Neuronal stem cell (in vitro differentiated cells): ENCODE results near the gene NABP2.

ENCODE experiments used
- DNase-seq: peaks from one replicate; pipeline ENCODE4 v3.0.0-alpha.2; 2013; ENCODE audit warnings: low spot score
- H2AFZ ChIP-seq: one replicate; pipeline ENCODE4 v1.6.1; 2013; ENCODE audit warnings: mild to moderate bottlenecking, low read length, inconsistent platforms
- H2AK5ac ChIP-seq: 2 replicates; pipeline ENCODE4 v1.6.1; 2013; ENCODE audit warnings: low read depth, mild to moderate bottlenecking, inconsistent platforms, low read length, moderate library complexity, mixed read lengths
- H2BK120ac ChIP-seq: 2 replicates; pipeline ENCODE4 v1.6.1; 2013; ENCODE audit warnings: low read depth, mild to moderate bottlenecking, inconsistent platforms, low read length, moderate library complexity, mixed read lengths
- H2BK12ac ChIP-seq: one replicate; pipeline ENCODE4 v1.6.1; 2013; ENCODE audit warnings: low read length, inconsistent platforms
- H2BK15ac ChIP-seq: 2 replicates; pipeline ENCODE4 v1.6.1; 2013; ENCODE audit warnings: mild to moderate bottlenecking, low read length, inconsistent platforms, mixed read lengths
- H2BK5ac ChIP-seq: one replicate; pipeline ENCODE4 v1.6.1; 2013; ENCODE audit warnings: inconsistent platforms, mild to moderate bottlenecking, low read length, moderate library complexity
- H3K14ac ChIP-seq: one replicate; pipeline ENCODE4 v1.6.1; 2013; ENCODE audit warnings: low read length, inconsistent platforms
- H3K18ac ChIP-seq: 2 replicates; pipeline ENCODE4 v1.6.1; 2013; ENCODE audit warnings: low read length, inconsistent platforms
- H3K23ac ChIP-seq: 2 replicates; pipeline ENCODE4 v1.6.1; 2013; ENCODE audit warnings: low read depth, mild to moderate bottlenecking, mixed read lengths, low read length, inconsistent platforms; ENCODE audit not compliant: poor library complexity
- H3K27ac ChIP-seq: replicated peaks from 3 replicates; pipeline ENCODE4 v1.5.1; 2013; ENCODE audit warnings: low read length, inconsistent platforms
- H3K27me3 ChIP-seq, 3 experiments: 2 replicates each; pipeline ENCODE4 v1.6.1; 2013; ENCODE audit warnings: low read length in 3 of 3, mild to moderate bottlenecking in 2 of 3, inconsistent platforms in 1 of 3, low read depth in 1 of 3, mixed read lengths in 1 of 3, moderate library complexity in 1 of 3; ENCODE audit not compliant: control insufficient read depth in 3 of 3, insufficient read depth in 3 of 3
- H3K36me3 ChIP-seq, 2 donors: replicated peaks in 1 of 2; 2 replicates each; pipeline ENCODE4 v1.6.1; 2013; ENCODE audit warnings: low read length in 2 of 2; ENCODE audit not compliant: control insufficient read depth in 2 of 2, insufficient read depth in 2 of 2
- H3K4ac ChIP-seq: 2 replicates; pipeline ENCODE4 v1.6.1; 2013; ENCODE audit warnings: inconsistent platforms, mild to moderate bottlenecking, low read length, moderate library complexity
- H3K4me1 ChIP-seq, 2 donors: 1 replicate in 1 of 2; 2 replicates in 1 of 2; pipeline ENCODE4 v1.6.1; 2013; ENCODE audit warnings: low read length in 2 of 2, low read depth in 1 of 2; ENCODE audit not compliant: control insufficient read depth in 2 of 2, insufficient read depth in 1 of 2
- H3K4me2 ChIP-seq: one replicate; pipeline ENCODE4 v1.6.1; 2013; ENCODE audit warnings: mild to moderate bottlenecking, low read length, inconsistent platforms; ENCODE audit not compliant: insufficient read depth, poor library complexity, severe bottlenecking
- H3K4me3 ChIP-seq, 2 donors: 2 replicates each; pipeline ENCODE4 v1.5.1; 2013; ENCODE audit warnings: low read length in 2 of 2, mild to moderate bottlenecking in 2 of 2, inconsistent platforms in 1 of 2, moderate library complexity in 1 of 2
- H3K79me1 ChIP-seq: one replicate; pipeline ENCODE4 v1.6.1; 2013; ENCODE audit warnings: low read depth, mild to moderate bottlenecking, inconsistent platforms, low read length, moderate library complexity
- H3K9ac ChIP-seq: one replicate; pipeline ENCODE4 v1.6.1; 2013; ENCODE audit warnings: mild to moderate bottlenecking, low read depth, low read length, inconsistent platforms; ENCODE audit not compliant: poor library complexity
- H3K9me3 ChIP-seq, 2 donors: replicated peaks in 1 of 2; 2 replicates each; pipeline versions ENCODE3 to v1.6.1; 2013; ENCODE audit warnings: low read length in 2 of 2, mild to moderate bottlenecking in 2 of 2, inconsistent platforms in 1 of 2, low read depth in 1 of 2, mixed read lengths in 1 of 2, moderate library complexity in 1 of 2; ENCODE audit not compliant: control insufficient read depth in 2 of 2, insufficient read depth in 1 of 2
- H4K8ac ChIP-seq: one replicate; pipeline ENCODE4 v1.6.1; 2013; ENCODE audit warnings: low read depth, mild to moderate bottlenecking, inconsistent platforms, low read length, moderate library complexity
- H4K91ac ChIP-seq: one replicate; pipeline ENCODE4 v1.6.1; 2013; ENCODE audit warnings: low read length, low read depth, mild to moderate bottlenecking, inconsistent platforms; ENCODE audit not compliant: poor library complexity
- WGBS, 2 donors: extraction: QIAGEN DNeasy Blood & Tissue Kit; methylation state at CpG; one replicate each; pipeline ENCODE4 v1.1.7; 2013; ENCODE audit warnings: missing lambda C conversion rate in 2 of 2, mixed read lengths in 1 of 2; ENCODE audit not compliant: insufficient read length in 2 of 2, insufficient replicate concordance in 1 of 2; ENCODE audit errors: extremely low coverage in 2 of 2; 5-methylcytosine and 5-hydroxymethylcytosine counted together

The NABP2 gene

GRCh38 chr12:56244494-56244893 is 20.4 kb downstream of the NABP2 start:
- no peak overlapping the region for H3K4ac ChIP-seq
- peaks cover 76 to 97% of the 10 kb centered on the region in 2 donors for H3K36me3 ChIP-seq
- H3K4me1 ChIP-seq: no peaks in the 10 kb centered on the region
- no peak overlapping the region for H3K4me2 ChIP-seq
- no peak overlapping the region for H2BK12ac ChIP-seq
- peak overlapping the region in 1 of 2 donors; percentile 38 for H3K4me3 ChIP-seq
- H2AFZ ChIP-seq: no peak overlapping the region
- H3K14ac ChIP-seq: no peak overlapping the region
- H3K9ac ChIP-seq: no peak overlapping the region
- H2BK120ac ChIP-seq: no peak overlapping the region
- WGBS, 2 donors: no CpG with 5 or more reads among the region's 14 CpGs
- peaks cover 5 to 7% of the 10 kb centered on the region in 2 donors for H3K9me3 ChIP-seq
- H3K27ac ChIP-seq: no peak overlapping the region
- no peak for DNase-seq
- no peak overlapping the region for H3K23ac ChIP-seq
- no peak overlapping the region for H3K18ac ChIP-seq
- peaks cover 4% of the 10 kb centered on the region for H3K79me1 ChIP-seq
- H2AK5ac ChIP-seq: no peak overlapping the region
- no peak overlapping the region for H4K8ac ChIP-seq
- no peak overlapping the region for H4K91ac ChIP-seq
- no peaks in the 10 kb centered on the region for H3K27me3 ChIP-seq
- H2BK15ac ChIP-seq: no peak overlapping the region
- no peak overlapping the region for H2BK5ac ChIP-seq

- Histone ChIP-seq H2BK120ac (no peak overlapping the region), H3K4me1 (no peaks in the 10 kb centered on the region), H2AFZ (no peak overlapping the region), H3K4ac (no peak overlapping the region), H3K79me1 (no peaks in the 10 kb centered on the region), H3K27me3 (no peaks in the 10 kb centered on the region), H3K4me3 (peak overlapping the region in 1 of 2 donors; percentile 32), H3K36me3 (peaks cover 67 to 97% of the 10 kb centered on the region in 2 donors), H3K4me2 (no peak overlapping the region), H2BK5ac (no peak overlapping the region), H2AK5ac (no peak overlapping the region), H3K9ac (peak overlapping the region; percentile 74), H3K27ac (no peak overlapping the region), H4K91ac (no peak overlapping the region), H2BK15ac (no peak overlapping the region), H3K23ac (peak overlapping the region; percentile 32), H3K18ac (no peak overlapping the region), H3K14ac (no peak overlapping the region), H4K8ac (peak overlapping the region; percentile 17), H3K9me3 (peaks cover 0 to 2% of the 10 kb centered on the region in 2 donors), H2BK12ac (no peak overlapping the region)
- DNase-seq: no peak
- WGBS, 2 donors: no CpG with 5 or more reads among the region's 16 CpGs
These were observed 23.8 kb downstream of the NABP2 start for GRCh38 chr12:56247923-56248322.

DNA sequence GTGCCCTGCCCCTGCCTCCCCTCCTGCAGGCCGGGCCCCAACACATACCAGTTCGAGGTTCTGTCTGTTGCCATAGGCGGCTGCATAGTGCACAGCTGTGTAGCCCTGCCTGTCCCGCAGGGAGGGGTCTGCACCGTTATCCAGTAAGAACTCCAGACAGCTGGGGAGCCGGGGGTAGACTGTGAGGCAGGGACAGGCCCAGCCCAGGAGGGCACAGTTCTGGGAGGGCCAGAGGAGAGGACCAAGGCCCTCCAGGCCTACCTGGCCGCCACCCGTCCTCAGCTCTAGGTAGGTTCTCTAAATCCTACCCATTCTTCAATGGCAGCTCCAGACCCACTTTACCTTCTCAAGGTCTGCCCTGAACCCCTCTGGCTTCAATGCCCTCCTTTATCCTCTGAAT is 24.6 kb downstream of the NABP2 start:
- H2AK5ac ChIP-seq: no peak overlapping the region
- H3K27me3 ChIP-seq: no peaks in the 10 kb centered on the region
- H3K9me3 ChIP-seq: peaks cover 0 to 2% of the 10 kb centered on the region in 2 donors
- H3K14ac ChIP-seq: no peak overlapping the region
- no peak overlapping the region for H4K8ac ChIP-seq
- no peak overlapping the region for H4K91ac ChIP-seq
- peaks cover 67 to 97% of the 10 kb centered on the region in 2 donors for H3K36me3 ChIP-seq
- DNase-seq: no peak
- no peak overlapping the region for H3K9ac ChIP-seq
- H2AFZ ChIP-seq: no peak overlapping the region
- no CpG with 5 or more reads among the region's 8 CpGs for WGBS, 2 donors
- H3K4me3 ChIP-seq: no peak overlapping the region
- H3K4me2 ChIP-seq: no peak overlapping the region
- H3K27ac ChIP-seq: no peak overlapping the region
- H2BK15ac ChIP-seq: no peak overlapping the region
- no peak overlapping the region for H2BK12ac ChIP-seq
- no peak overlapping the region for H2BK5ac ChIP-seq
- H3K18ac ChIP-seq: no peak overlapping the region
- H3K79me1 ChIP-seq: no peaks in the 10 kb centered on the region
- no peaks in the 10 kb centered on the region for H3K4me1 ChIP-seq
- H2BK120ac ChIP-seq: no peak overlapping the region
- H3K23ac ChIP-seq: no peak overlapping the region
- no peak overlapping the region for H3K4ac ChIP-seq

GRCh38 chr12:56252649-56253048 is 28.5 kb downstream of the NABP2 start:
- no peak overlapping the region for H2AFZ ChIP-seq
- peaks cover 61 to 95% of the 10 kb centered on the region in 2 donors for H3K36me3 ChIP-seq
- H3K4me2 ChIP-seq: no peak overlapping the region
- H4K91ac ChIP-seq: no peak overlapping the region
- no peak overlapping the region for H3K14ac ChIP-seq
- H3K9me3 ChIP-seq: no peaks in the 10 kb centered on the region
- no peak overlapping the region for H2AK5ac ChIP-seq
- no peak overlapping the region for H3K18ac ChIP-seq
- H2BK15ac ChIP-seq: no peak overlapping the region
- H3K27ac ChIP-seq: no peak overlapping the region
- no peak overlapping the region for H2BK120ac ChIP-seq
- H3K4me1 ChIP-seq: peaks cover 8% of the 10 kb centered on the region in 2 donors
- DNase-seq: no peak
- no peak overlapping the region for H2BK12ac ChIP-seq
- no peaks in the 10 kb centered on the region for H3K27me3 ChIP-seq
- no peak overlapping the region for H4K8ac ChIP-seq
- no peak overlapping the region for H2BK5ac ChIP-seq
- no peak overlapping the region for H3K4ac ChIP-seq
- H3K23ac ChIP-seq: no peak overlapping the region
- H3K4me3 ChIP-seq: no peak overlapping the region
- peaks cover 8% of the 10 kb centered on the region for H3K79me1 ChIP-seq
- no peak overlapping the region for H3K9ac ChIP-seq
- no CpG with 5 or more reads among the region's 3 CpGs for WGBS, 2 donors
